HepG2 (cell line): ENCODE results near the gene EMILIN3. TPM values are rescaled to one million over a fixed set of nuclear protein-coding genes. Genes with fewer than 3 reads are reported as not detected.

Experiments
- ARNTL ChIP-seq: sonication (generic); formaldehyde crosslinking; IDR thresholded peaks from 2 replicates; pipeline ENCODE4 v1.4.0; 2020; ENCODE audit warnings: mild to moderate bottlenecking, missing genetic modification reagents
- BHLHE40 ChIP-seq: IDR thresholded peaks from 2 replicates; pipeline ENCODE4 v1.6.1; 2011; ENCODE audit warnings: low read length, improper control_type of control experiment
- CHD4 ChIP-seq: fragments of 200-600 bp; sonication (generic); IDR thresholded peaks from 2 replicates; pipeline ENCODE4 v1.7.0; 2017; ENCODE audit warnings: mild to moderate bottlenecking, low read length, borderline replicate concordance
- FOXO4 ChIP-seq: sonication (generic); formaldehyde crosslinking; conservative IDR thresholded peaks from 2 replicates; pipeline ENCODE4 v1.8.1; 2023; ENCODE audit warnings: missing genetic modification reagents
- ISX ChIP-seq: sonication (generic); formaldehyde crosslinking; conservative IDR thresholded peaks from 2 replicates; pipeline ENCODE4 v1.5.0; 2020; ENCODE audit warnings: missing genetic modification reagents
- MEIS1 ChIP-seq: sonication (generic); formaldehyde crosslinking; IDR thresholded peaks from 2 replicates; pipeline ENCODE4 v1.9.0; 2021; ENCODE audit warnings: mild to moderate bottlenecking, missing genetic modification reagents, moderate library complexity, borderline replicate concordance
- NFATC3 ChIP-seq: sonication (generic); formaldehyde crosslinking; IDR thresholded peaks from 2 replicates; pipeline ENCODE4 v1.5.1; 2020; ENCODE audit warnings: mild to moderate bottlenecking, missing genetic modification reagents
- NFKBIZ ChIP-seq: IDR thresholded peaks from 2 replicates; pipeline ENCODE4 v1.6.1; 2018; ENCODE audit warnings: missing genetic modification reagents, missing compliant biosample characterization
- PCBP1 ChIP-seq: fragments of 200-400 bp; formaldehyde crosslinking; IDR thresholded peaks from 2 replicates; pipeline ENCODE4 v1.6.1; 2017; ENCODE audit warnings: mild to moderate bottlenecking, low read depth, low read length, borderline replicate concordance
- SALL2 ChIP-seq: sonication (generic); formaldehyde crosslinking; IDR thresholded peaks from 2 replicates; pipeline ENCODE4 v1.8.1; 2023; ENCODE audit warnings: mild to moderate bottlenecking, missing genetic modification reagents, inconsistent platforms
- SMARCC2 ChIP-seq: fragments of 450-650 bp; IDR thresholded peaks from 2 replicates; pipeline ENCODE4 v1.6.1; 2017; ENCODE audit warnings: antibody characterized with exemption, mild to moderate bottlenecking
- SOX5 ChIP-seq: IDR thresholded peaks from 2 replicates; pipeline ENCODE4 v1.6.1; 2016; ENCODE audit warnings: borderline replicate concordance
- SUZ12 ChIP-seq: fragments of 150-350 bp; IDR thresholded peaks from 2 replicates; pipeline ENCODE4 v1.6.1; 2014; ENCODE audit warnings: low read depth, low read length
- TFE3 ChIP-seq: IDR thresholded peaks from 2 replicates; pipeline ENCODE4 v1.6.1; 2016
- TMF1 ChIP-seq: sonication (generic); formaldehyde crosslinking; IDR thresholded peaks from 2 replicates; pipeline ENCODE4 v1.8.1; 2022; ENCODE audit warnings: low read depth, missing genetic modification reagents
- ZBTB43 ChIP-seq: sonication (generic); formaldehyde crosslinking; conservative IDR thresholded peaks from 2 replicates; pipeline ENCODE4 v1.4.0; 2020; ENCODE audit warnings: missing genetic modification reagents
- ZFP37 ChIP-seq: sonication (generic); formaldehyde crosslinking; IDR thresholded peaks from 2 replicates; pipeline ENCODE4 v1.4.0; 2020; ENCODE audit warnings: missing genetic modification reagents, borderline replicate concordance
- ZIK1 ChIP-seq: sonication (generic); formaldehyde crosslinking; IDR thresholded peaks from 2 replicates; pipeline ENCODE4 v1.5.0; 2020; ENCODE audit warnings: mild to moderate bottlenecking, low read depth, missing genetic modification reagents, borderline replicate concordance
- ZNF441 ChIP-seq: sonication (generic); formaldehyde crosslinking; IDR thresholded peaks from 2 replicates; pipeline ENCODE4 v1.7.0; 2021; ENCODE audit warnings: missing genetic modification reagents, borderline replicate concordance
- ZNF570 ChIP-seq: sonication (generic); formaldehyde crosslinking; IDR thresholded peaks from 2 replicates; pipeline ENCODE4 v1.4.0; 2020; ENCODE audit warnings: mild to moderate bottlenecking, missing genetic modification reagents, borderline replicate concordance
- ZNF761 ChIP-seq: sonication (generic); formaldehyde crosslinking; conservative IDR thresholded peaks from 2 replicates; pipeline ENCODE4 v1.4.0; 2020; ENCODE audit warnings: mild to moderate bottlenecking, missing genetic modification reagents
- polyA plus RNA-seq, 8 experiments: library from polyadenylated mRNA; depleted of rRNA in 3 of 8; stranded (reverse) in 7 of 8; unstranded in 1 of 8; fragments of >200 nt; fragmentation: Illumina TruSeq in 4 of 8; extraction: Trizol in 4 of 8; gene quantifications; 2 replicates each; pipeline versions ENCODE4 v1.2.1 to v1.2.3, GENCODE V29; 2011 to 2016; ENCODE audit warnings: low read depth in 4 of 8, missing spikeins in 1 of 8, mixed read lengths in 1 of 8; ENCODE audit not compliant: insufficient read depth in 1 of 8
- total RNA-seq, 5 experiments: library from RNA; depleted of rRNA; stranded (reverse); fragments of >200 nt; fragmentation: Illumina TruSeq; extraction: Trizol; gene quantifications; 2 replicates each; pipeline ENCODE4 v1.2.3, GENCODE V29; 2016; ENCODE audit warnings: low read depth in 1 of 5

EMILIN3 gene
- total and polyA plus RNA-seq, 2 of the 13 experiments (the other 11 are each of a cell fraction or from before 2014, with no cell fraction given), result 0.25 to 0.29 TPM

- TF ChIP-seq FOXO4 (CRISPR knock-in tag), result no peak
- TF ChIP-seq ZFP37 (CRISPR knock-in tag), result peak; percentile 78; the same call in 1 of the 2 replicates
- TF ChIP-seq SOX5 (CRISPR knock-in tag), result no peak
- TF ChIP-seq NFATC3 (CRISPR knock-in tag), result no peak
- TF ChIP-seq MEIS1 (CRISPR knock-in tag), result peak; percentile 67; the same call in 1 of the 2 replicates
- TF ChIP-seq ZNF441 (CRISPR knock-in tag), result no peak
- 0 out of 2 replicates have a peak, but pooled peaks have one; percentile 20 for TF ChIP-seq CHD4
- TF ChIP-seq ISX (CRISPR knock-in tag), result no peak
- peak; percentile 18; the same call in 1 of the 2 replicates for TF ChIP-seq TMF1 (CRISPR knock-in tag)
- TF ChIP-seq SUZ12, result no peak
- no peak; the same call in 1 of the 2 replicates for TF ChIP-seq ZNF761
- TF ChIP-seq ZIK1 (CRISPR knock-in tag), result 0 out of 2 replicates have a peak, but pooled peaks have one; percentile 8
- TF ChIP-seq SALL2, result 0 out of 2 replicates have a peak, but pooled peaks have one; percentile 72
- no peak for TF ChIP-seq SMARCC2
- no peak for TF ChIP-seq NFKBIZ (CRISPR knock-in tag)
- TF ChIP-seq ARNTL (CRISPR knock-in tag), result 0 out of 2 replicates have a peak, but pooled peaks have one; percentile 37
- no peak for TF ChIP-seq TFE3 (CRISPR knock-in tag)
- 0 out of 2 replicates have a peak, but pooled peaks have one; percentile 33 for TF ChIP-seq BHLHE40
- TF ChIP-seq ZBTB43 (CRISPR knock-in tag), result peak; percentile 96
- TF ChIP-seq PCBP1, result no peak
- TF ChIP-seq ZNF570 (CRISPR knock-in tag), result no peak
Measured at GRCh38 chr20:41316602-41317545, 49.7 kb downstream of the EMILIN3 start (continued).
